ENCODE results near the gene LMF1. TPM values are rescaled to one million over a fixed set of nuclear protein-coding genes. Genes with fewer than 3 reads are reported as not detected.
"Not testable (repeated sequence)": the region's sequence is repeated elsewhere in the genome, so short reads cannot be mapped to it uniquely, and the experiment has no call there.

Gene LMF1
- total RNA-seq, 3 donors from 2014 or later (not counting 1 experiment from before 2014, with no cell fraction given): 28.2 to 42.2 (median 41.2) TPM

- no peak overlapping the region for H3K4me3 Mint-ChIP-seq
- Histone ChIP-seq H3K27ac (ENCODE audit: low read length) (no peak overlapping the region), H3K36me3 (ENCODE audit: control insufficient read depth, insufficient read depth, low read length) (no peaks in the 10 kb centered on the region), H3K9me3 (ENCODE audit: control insufficient read depth, insufficient read depth, low read length) (peaks cover 12% of the 10 kb centered on the region), H3K4me1 (ENCODE audit: control insufficient read depth, insufficient read depth, low read length) (no peaks in the 10 kb centered on the region), H3K27me3 (ENCODE audit: control insufficient read depth, insufficient read depth, low read length) (no peaks in the 10 kb centered on the region), H3K4me3 (ENCODE audit: low read length) (no peak overlapping the region)
- no peak overlapping the region for H3K27ac Mint-ChIP-seq
- intact Hi-C loops (cut with micrococcal nuclease): no loop called here
- TF ChIP-seq CTCF (IDR thresholded peaks at IDR 0.05): no peak
- H3K4me1 Mint-ChIP-seq: no peaks in the 10 kb centered on the region
- no peaks in the 10 kb centered on the region for H3K36me3 Mint-ChIP-seq
- H3K27me3 Mint-ChIP-seq (ENCODE audit: low read depth in 2 of 2): no peaks in the 10 kb centered on the region
- WGBS (ENCODE audit: insufficient coverage): 93% methylated on average over 34 of the region's 34 CpGs
- H3K9me3 Mint-ChIP-seq: peaks cover 3 to 5% of the 10 kb centered on the region in 2 donors
- ATAC-seq (no peak), DNase-seq (no peak)
Observed at GRCh38 chr16:840561-841454, 130.0 kb downstream of the LMF1 start.

GRCh38 chr16:839643-840408, 131.0 kb downstream of the LMF1 start:
- no peaks in the 10 kb centered on the region for H3K36me3 ChIP-seq (ENCODE audit: control insufficient read depth, insufficient read depth, low read length)
- peaks cover 3 to 5% of the 10 kb centered on the region in 2 donors for H3K9me3 Mint-ChIP-seq
- no peak overlapping the region for H3K27ac ChIP-seq (ENCODE audit: low read length)
- 83% methylated on average over 24 of the region's 24 CpGs for WGBS (ENCODE audit: insufficient coverage)
- H3K36me3 Mint-ChIP-seq: no peaks in the 10 kb centered on the region
- no peak for DNase-seq
- H3K27me3 Mint-ChIP-seq (ENCODE audit: low read depth in 2 of 2): peaks cover 0 to under 1% of the 10 kb centered on the region in 2 donors
- no peaks in the 10 kb centered on the region for H3K4me1 Mint-ChIP-seq
- ATAC-seq: no peak
- no peak overlapping the region for H3K4me3 ChIP-seq (ENCODE audit: low read length)
- H3K27me3 ChIP-seq (ENCODE audit: control insufficient read depth, insufficient read depth, low read length): no peaks in the 10 kb centered on the region
- H3K27ac Mint-ChIP-seq: no peak overlapping the region
- no peak overlapping the region for H3K4me3 Mint-ChIP-seq
- peaks cover 17% of the 10 kb centered on the region for H3K9me3 ChIP-seq (ENCODE audit: control insufficient read depth, insufficient read depth, low read length)
- no peaks in the 10 kb centered on the region for H3K4me1 ChIP-seq (ENCODE audit: control insufficient read depth, insufficient read depth, low read length)
- intact Hi-C loops (cut with micrococcal nuclease): no loop called here
- TF ChIP-seq CTCF (IDR thresholded peaks at IDR 0.05): no peak

- no peaks in the 10 kb centered on the region for H3K27me3 ChIP-seq (ENCODE audit: control insufficient read depth, insufficient read depth, low read length)
- Mint-ChIP-seq H3K27me3 (ENCODE audit: low read depth in 2 of 2) (peaks cover 0 to 4% of the 10 kb centered on the region in 2 donors), H3K9me3 (peaks cover 3 to 5% of the 10 kb centered on the region in 2 donors), H3K4me1 (no peaks in the 10 kb centered on the region), H3K27ac (no peak overlapping the region), H3K36me3 (no peaks in the 10 kb centered on the region), H3K4me3 (no peak overlapping the region)
- ATAC-seq (no peak), DNase-seq (no peak)
- H3K9me3 ChIP-seq (ENCODE audit: control insufficient read depth, insufficient read depth, low read length): peaks cover 17% of the 10 kb centered on the region
- no peaks in the 10 kb centered on the region for H3K36me3 ChIP-seq (ENCODE audit: control insufficient read depth, insufficient read depth, low read length)
- 91% methylated on average over 14 of the region's 14 CpGs for WGBS (ENCODE audit: insufficient coverage)
- H3K27ac ChIP-seq (ENCODE audit: low read length): no peak overlapping the region
- H3K4me1 ChIP-seq (ENCODE audit: control insufficient read depth, insufficient read depth, low read length): no peaks in the 10 kb centered on the region
- intact Hi-C loops (cut with micrococcal nuclease): no loop called here
- no peak for TF ChIP-seq CTCF (IDR thresholded peaks at IDR 0.05)
- no peak overlapping the region for H3K4me3 ChIP-seq (ENCODE audit: low read length)
Observed at GRCh38 chr16:838741-839140, 132.0 kb downstream of the LMF1 start.

- H3K4me3 Mint-ChIP-seq; H3K4me3 ChIP-seq (ENCODE audit: low read length); H3K27me3 Mint-ChIP-seq (ENCODE audit: low read depth in 2 of 2); DNase-seq; H3K27ac Mint-ChIP-seq; intact Hi-C loops (cut with micrococcal nuclease); H3K27ac ChIP-seq (ENCODE audit: low read length); ATAC-seq; H3K4me1 ChIP-seq (ENCODE audit: control insufficient read depth, insufficient read depth, low read length); H3K4me1 Mint-ChIP-seq; H3K27me3 ChIP-seq (ENCODE audit: control insufficient read depth, insufficient read depth, low read length); H3K36me3 ChIP-seq (ENCODE audit: control insufficient read depth, insufficient read depth, low read length); H3K36me3 Mint-ChIP-seq; H3K9me3 Mint-ChIP-seq: not testable (repeated sequence)
- H3K9me3 ChIP-seq (ENCODE audit: control insufficient read depth, insufficient read depth, low read length): peaks cover 17% of the 10 kb centered on the region
- 86% methylated on average over 3 of the region's 3 CpGs for WGBS (ENCODE audit: insufficient coverage)
Observed at GRCh38 chr16:836822-837221, 134.0 kb downstream of the LMF1 start.

Measured in natural killer cell (primary cell).